HUES48 (cell line): Measurements from ENCODE around the gene TEC.
"Not testable (repeated sequence)": the region's sequence is repeated elsewhere in the genome, so short reads cannot be mapped to it uniquely, and the experiment has no call there.

Experiments used
- H3K27ac ChIP-seq: one replicate; pipeline ENCODE4 v1.7.0; 2013; ENCODE audit warnings: low read depth, low read length, inconsistent platforms
- H3K27me3 ChIP-seq: 2 replicates; pipeline ENCODE4 v1.6.1; 2013; ENCODE audit warnings: mild to moderate bottlenecking, low read length; ENCODE audit not compliant: control insufficient read depth, insufficient read depth
- H3K36me3 ChIP-seq: 2 replicates; pipeline ENCODE4 v1.6.1; 2013; ENCODE audit warnings: low read length; ENCODE audit not compliant: control insufficient read depth, insufficient read depth
- H3K4me1 ChIP-seq: 2 replicates; pipeline ENCODE4 v1.6.1; 2013; ENCODE audit warnings: mild to moderate bottlenecking, low read length; ENCODE audit not compliant: control insufficient read depth, insufficient read depth
- H3K4me3 ChIP-seq: 2 replicates; pipeline ENCODE4 v1.5.1; 2013; ENCODE audit warnings: mild to moderate bottlenecking, low read depth, low read length
- H3K9ac ChIP-seq: 2 replicates; pipeline ENCODE4 v1.6.1; 2013; ENCODE audit warnings: mild to moderate bottlenecking, low read depth, low read length, moderate library complexity
- H3K9me3 ChIP-seq: 2 replicates; pipeline ENCODE4 v1.6.1; 2013; ENCODE audit warnings: low read length; ENCODE audit not compliant: control insufficient read depth, insufficient read depth

The TEC gene

DNA sequence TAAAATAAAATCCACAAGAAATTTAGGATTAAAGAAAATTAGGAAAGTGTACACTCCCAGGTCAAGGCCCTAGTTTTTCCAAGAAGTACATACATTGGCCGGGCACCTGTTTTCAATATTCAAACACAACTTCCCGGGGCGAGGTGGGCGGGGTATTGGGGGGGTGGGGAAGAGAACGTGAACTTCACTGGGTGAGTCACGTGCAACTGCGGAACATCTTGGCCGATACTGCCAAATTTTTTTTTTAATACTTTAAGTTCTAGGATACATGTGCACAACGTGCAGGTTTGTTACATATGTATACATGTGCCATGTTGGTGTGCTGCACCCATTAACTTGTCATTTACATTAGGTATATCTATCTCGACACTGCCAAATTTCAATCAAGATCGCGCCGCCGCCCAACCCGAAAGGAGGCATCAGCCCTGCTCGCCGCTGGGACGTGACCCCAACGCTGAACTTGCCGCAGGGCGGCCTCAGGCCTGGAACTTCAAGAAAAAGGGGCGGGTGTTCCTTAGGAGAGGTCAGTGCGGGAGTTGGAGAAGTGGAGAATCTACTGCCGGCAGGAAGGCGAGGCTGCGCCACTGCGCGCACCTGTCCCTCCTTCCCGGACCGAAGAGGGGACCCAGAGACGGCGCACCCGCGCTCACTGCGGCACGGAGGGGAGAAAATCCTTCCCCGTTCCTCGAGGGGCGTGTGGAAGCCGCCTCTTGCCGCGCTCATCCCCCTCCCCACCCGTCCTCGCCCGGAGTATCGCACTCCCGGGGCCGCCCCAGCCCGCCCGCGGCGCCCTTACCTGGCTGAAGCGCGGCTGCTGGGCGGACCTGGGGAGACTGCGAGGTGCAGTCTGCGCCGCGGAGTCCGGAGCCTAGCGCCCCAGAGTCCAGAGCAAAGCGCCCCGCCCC lies at the start of gene TEC:
TEC (minus strand) TSS at position 883 of the 905 bp plus-strand sequence. CDS start 41,224 bp downstream, outside the sequence.
- H3K4me1 ChIP-seq: peaks cover 15% of the 10 kb centered on the region; the same call in 1 of the 2 replicates
- peak within 1 kb of the TSS; percentile 78 for H3K27ac ChIP-seq
- peaks cover 3% of the 10 kb centered on the region; the same call in 1 of the 2 replicates for H3K9me3 ChIP-seq
- no peaks in the 10 kb centered on the region for H3K36me3 ChIP-seq
- H3K9ac ChIP-seq: peak within 1 kb of the TSS; percentile 73
- peak within 1 kb of the TSS; percentile 84 for H3K4me3 ChIP-seq
- H3K27me3 ChIP-seq: no peaks in the 10 kb centered on the region

DNA sequence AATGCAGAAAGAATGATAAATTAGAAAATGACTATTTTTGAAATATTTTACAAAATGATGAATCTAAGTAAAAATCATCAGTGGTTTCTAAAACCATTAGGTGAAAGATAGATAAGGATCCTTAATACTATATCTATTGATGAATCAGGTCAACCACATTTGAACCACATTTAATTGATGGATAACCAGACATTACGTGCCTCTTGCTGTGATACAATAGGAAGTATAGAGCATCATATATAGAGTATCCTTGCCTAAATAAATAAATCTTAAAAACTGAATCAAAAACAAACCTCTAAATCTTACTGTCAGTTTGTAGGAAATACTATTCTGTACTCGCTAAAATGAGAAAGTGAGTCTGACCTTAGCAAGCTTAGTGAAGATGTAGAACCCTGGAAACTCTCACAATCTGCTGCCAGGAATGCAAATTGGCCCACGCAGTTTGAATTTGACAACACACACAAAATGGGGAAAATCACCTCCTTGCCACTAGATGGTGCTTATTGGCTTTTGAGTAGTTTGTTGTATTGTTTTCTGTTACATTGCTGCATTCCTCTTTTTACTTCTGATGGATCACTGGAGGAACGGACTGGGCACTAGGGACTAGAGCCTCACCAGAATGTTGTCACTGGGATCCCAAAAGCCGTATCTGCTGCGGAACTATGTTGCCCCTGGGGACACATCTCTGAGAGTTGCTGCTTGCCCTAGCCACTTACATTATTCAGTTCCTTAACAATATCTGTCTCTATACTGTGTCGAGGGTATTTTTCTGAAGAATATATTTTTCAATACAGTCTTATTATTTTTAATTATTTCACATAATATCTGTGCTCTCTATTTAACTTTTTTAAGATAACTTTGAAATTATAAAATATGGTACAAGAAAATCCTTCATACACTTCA lies 46.3 kb upstream of the TEC start:
- Histone ChIP-seq H3K4me3 (no peak overlapping the region), H3K4me1 (no peaks in the 10 kb centered on the region), H3K27ac (no peak overlapping the region), H3K36me3 (no peaks in the 10 kb centered on the region), H3K9me3 (no peaks in the 10 kb centered on the region), H3K27me3 (no peaks in the 10 kb centered on the region), H3K9ac (no peak overlapping the region)

DNA sequence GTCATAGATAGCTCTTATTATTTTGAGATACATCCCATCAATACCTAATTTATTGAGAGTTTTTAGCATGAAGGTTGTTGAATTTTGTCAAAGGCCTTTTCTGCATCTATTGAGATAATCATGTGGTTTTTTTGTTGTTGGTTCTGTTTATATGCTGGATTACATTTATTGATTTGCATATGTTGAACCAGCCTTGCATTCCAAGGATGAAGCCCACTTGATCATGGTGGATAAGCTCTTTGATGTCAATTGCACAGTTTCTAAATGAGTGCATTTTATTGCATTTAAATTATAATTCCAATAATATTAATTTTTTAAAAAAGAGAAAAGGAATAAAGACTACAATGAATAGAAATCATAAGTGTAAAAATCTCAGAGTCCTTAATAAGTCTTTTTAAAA lies 45.1 kb upstream of the TEC start:
- H3K4me1 ChIP-seq, H3K4me3 ChIP-seq, H3K27ac ChIP-seq, H3K36me3 ChIP-seq, H3K27me3 ChIP-seq, H3K9me3 ChIP-seq, H3K9ac ChIP-seq: not testable (repeated sequence)

DNA sequence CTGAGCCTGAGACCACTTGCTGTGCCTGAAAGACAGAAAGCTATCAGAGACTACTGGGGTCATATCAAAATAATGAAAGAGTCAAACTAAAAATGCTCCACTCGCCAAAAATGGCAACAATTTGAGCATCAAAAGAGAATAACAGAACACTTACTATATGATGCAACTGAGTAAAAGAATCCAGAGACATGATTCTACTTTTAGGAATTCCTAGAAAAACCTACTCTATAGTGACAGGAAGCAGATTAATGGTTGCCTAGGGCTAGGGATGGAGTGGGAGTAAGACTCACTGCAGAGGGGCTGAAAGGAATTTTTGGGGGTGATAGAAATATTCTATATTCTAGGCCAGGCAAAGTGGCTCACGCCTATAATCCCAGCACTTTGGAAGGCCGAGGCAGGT lies 42.3 kb upstream of the TEC start:
- Histone ChIP-seq H3K27me3 (no peaks in the 10 kb centered on the region), H3K27ac (no peak overlapping the region), H3K36me3 (no peaks in the 10 kb centered on the region), H3K4me1 (no peaks in the 10 kb centered on the region), H3K4me3 (no peak overlapping the region), H3K9ac (no peak overlapping the region), H3K9me3 (no peaks in the 10 kb centered on the region)

DNA sequence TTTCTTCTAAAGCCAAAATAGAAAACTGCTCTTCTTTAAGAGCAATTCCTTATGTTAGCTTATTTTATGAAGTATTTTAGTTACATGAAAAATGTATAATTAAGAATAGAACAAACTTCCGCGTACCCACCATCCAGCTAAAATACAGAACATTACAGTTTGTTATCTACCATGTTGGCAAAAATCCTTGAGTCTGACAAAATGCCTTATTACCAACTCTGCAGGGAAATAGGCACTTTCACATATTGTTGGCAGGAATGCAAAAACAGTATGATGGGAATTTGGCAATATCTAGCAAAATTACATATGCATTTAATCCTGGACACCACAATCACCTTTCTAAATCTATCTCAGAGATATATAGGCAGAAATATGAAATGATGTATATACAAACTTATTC lies 39.3 kb upstream of the TEC start:
- no peaks in the 10 kb centered on the region for H3K9me3 ChIP-seq
- no peak overlapping the region for H3K4me3 ChIP-seq
- no peaks in the 10 kb centered on the region for H3K27me3 ChIP-seq
- H3K27ac ChIP-seq: no peak overlapping the region
- no peaks in the 10 kb centered on the region for H3K36me3 ChIP-seq
- no peaks in the 10 kb centered on the region for H3K4me1 ChIP-seq
- H3K9ac ChIP-seq: no peak overlapping the region

DNA sequence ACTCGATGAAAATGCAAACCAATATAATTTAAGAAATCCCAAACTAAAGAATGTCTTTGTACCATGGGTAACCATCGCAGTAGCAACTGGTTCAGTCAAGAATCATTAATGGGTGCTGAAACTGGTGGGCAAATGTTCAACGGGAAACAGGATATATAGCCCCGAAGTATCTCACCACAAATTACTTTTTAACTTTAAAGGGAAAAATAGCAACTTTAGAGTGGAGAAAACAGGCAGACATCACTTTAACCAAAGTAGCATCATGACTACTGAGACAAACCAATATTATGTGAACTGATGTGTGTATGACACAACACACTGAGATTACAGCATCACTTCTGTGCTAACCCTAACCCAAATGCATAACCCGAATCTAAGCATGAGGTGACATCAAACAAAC lies 37.9 kb upstream of the TEC start:
- H3K4me3 ChIP-seq: no peak overlapping the region
- no peaks in the 10 kb centered on the region for H3K9me3 ChIP-seq
- H3K36me3 ChIP-seq: no peaks in the 10 kb centered on the region
- H3K27me3 ChIP-seq: no peaks in the 10 kb centered on the region
- H3K27ac ChIP-seq: no peak overlapping the region
- H3K4me1 ChIP-seq: no peaks in the 10 kb centered on the region
- no peak overlapping the region for H3K9ac ChIP-seq

DNA sequence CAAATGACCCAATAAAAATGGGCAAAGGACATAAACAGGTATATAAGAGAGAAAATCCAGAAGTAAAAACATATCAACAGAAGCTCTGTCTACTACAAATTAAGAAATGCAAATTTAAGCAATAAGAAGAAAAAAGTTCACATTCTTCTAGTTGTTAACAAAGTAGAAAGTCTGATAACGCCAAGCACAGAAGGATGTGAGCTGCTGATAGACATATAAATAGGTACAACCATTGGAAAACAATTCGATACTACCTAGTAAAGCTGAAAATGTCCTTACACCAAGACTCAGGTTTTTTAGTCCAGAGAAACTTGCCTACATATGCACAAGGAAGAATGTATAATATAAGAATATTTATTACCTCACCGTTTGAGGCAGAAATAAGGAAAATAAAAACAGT lies 35.9 kb upstream of the TEC start:
- H3K9ac ChIP-seq: no peak overlapping the region
- H3K27ac ChIP-seq: no peak overlapping the region
- H3K4me1 ChIP-seq: no peaks in the 10 kb centered on the region
- no peaks in the 10 kb centered on the region for H3K36me3 ChIP-seq
- no peaks in the 10 kb centered on the region for H3K27me3 ChIP-seq
- no peak overlapping the region for H3K4me3 ChIP-seq
- no peaks in the 10 kb centered on the region for H3K9me3 ChIP-seq

DNA sequence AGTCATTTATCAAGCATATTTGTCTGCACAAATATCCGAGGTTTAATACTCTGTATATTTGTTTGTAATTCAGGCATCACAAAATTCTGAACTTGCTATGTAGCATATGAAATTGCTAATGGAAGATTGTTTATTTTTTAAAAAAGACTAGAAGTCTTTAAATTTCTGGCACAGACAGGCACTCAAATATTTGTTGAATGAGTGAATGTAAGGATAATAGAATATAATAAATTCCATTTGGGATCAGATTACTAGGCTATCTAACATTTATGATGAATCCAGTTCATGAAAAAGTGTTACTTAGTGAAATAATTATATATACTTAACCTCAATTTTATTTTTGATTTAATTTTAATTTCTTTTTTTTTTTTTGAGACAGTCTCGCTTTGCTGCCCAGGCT lies 30.4 kb upstream of the TEC start:
- no peaks in the 10 kb centered on the region for H3K36me3 ChIP-seq
- H3K4me1 ChIP-seq: no peaks in the 10 kb centered on the region
- no peak overlapping the region for H3K4me3 ChIP-seq
- H3K27ac ChIP-seq: no peak overlapping the region
- H3K27me3 ChIP-seq: no peaks in the 10 kb centered on the region
- H3K9ac ChIP-seq: no peak overlapping the region
- no peaks in the 10 kb centered on the region for H3K9me3 ChIP-seq

DNA sequence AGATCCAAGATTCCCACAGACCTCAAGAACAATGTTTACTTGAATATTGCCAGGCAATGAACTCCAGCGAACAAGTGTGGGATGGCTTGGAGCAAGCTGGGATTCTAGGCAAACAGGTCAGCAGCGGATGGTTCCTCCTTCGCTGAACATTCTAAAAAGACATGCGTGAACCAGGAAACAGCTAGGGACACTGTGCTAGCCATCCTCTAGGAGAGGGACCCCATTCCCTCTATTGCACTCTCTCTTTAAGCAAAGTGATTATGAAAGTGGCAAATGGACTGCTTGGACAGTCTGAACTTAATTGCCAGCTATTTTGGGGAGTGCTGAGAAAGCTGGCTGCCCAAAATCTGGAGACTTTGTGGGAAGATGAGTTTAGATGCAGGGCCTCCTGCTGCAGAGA lies 29.9 kb upstream of the TEC start:
- H3K27ac ChIP-seq: no peak overlapping the region
- H3K9ac ChIP-seq: no peak overlapping the region
- no peaks in the 10 kb centered on the region for H3K4me1 ChIP-seq
- H3K9me3 ChIP-seq: no peaks in the 10 kb centered on the region
- H3K36me3 ChIP-seq: no peaks in the 10 kb centered on the region
- no peaks in the 10 kb centered on the region for H3K27me3 ChIP-seq
- no peak overlapping the region for H3K4me3 ChIP-seq

DNA sequence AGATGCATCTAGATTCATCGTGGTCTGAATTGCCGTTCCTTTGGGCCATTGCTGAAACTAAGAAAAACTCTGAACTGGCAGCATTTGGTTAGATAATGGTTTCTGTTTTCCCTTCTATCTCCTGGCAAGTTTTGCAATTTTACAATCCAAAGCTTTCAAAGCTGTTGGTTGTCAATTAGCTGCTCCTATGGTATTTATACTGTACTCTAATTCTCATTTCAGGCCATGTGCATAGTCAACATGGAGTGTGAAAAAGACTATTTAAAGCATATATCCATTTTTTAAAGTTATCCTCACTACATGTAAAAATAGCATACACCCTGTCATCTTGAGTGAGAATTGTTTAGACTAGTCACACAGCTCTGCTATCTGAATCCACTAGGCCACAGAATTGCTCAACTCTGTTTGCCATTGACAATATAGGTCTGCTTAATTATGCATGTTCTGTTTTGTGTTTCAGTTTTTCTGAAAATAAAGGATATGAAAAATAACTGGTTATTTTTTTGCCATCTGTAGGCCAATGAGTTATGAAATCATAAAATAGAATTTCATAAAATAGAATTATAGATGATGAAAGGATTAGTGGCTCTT lies 27.7 kb upstream of the TEC start:
- no peak overlapping the region for H3K9ac ChIP-seq
- no peaks in the 10 kb centered on the region for H3K9me3 ChIP-seq
- no peak overlapping the region for H3K27ac ChIP-seq
- no peaks in the 10 kb centered on the region for H3K27me3 ChIP-seq
- H3K36me3 ChIP-seq: no peaks in the 10 kb centered on the region
- no peak overlapping the region for H3K4me3 ChIP-seq
- H3K4me1 ChIP-seq: no peaks in the 10 kb centered on the region
